CD4-positive, alpha-beta T cell treated with Interleukin-2 at 100 ng/mL for 4 hours (primary cell): ENCODE data around the gene CDK15.

Experiments
- DNase-seq: peaks from one replicate; pipeline ENCODE4 v3.0.0-alpha.2; 2020; ENCODE audit warnings: low spot score

The CDK15 gene

GRCh38 chr2:201872591-201872990 is 66.3 kb downstream of the CDK15 start:
- no peak for DNase-seq

- no peak for DNase-seq
Measured at GRCh38 chr2:201879996-201880395, 73.7 kb downstream of the CDK15 start.

GRCh38 chr2:201880579-201880978 is 74.2 kb downstream of the CDK15 start:
- no peak for DNase-seq

GRCh38 chr2:201880993-201881611 is 74.8 kb downstream of the CDK15 start:
- no peak for DNase-seq

- DNase-seq = no peak
Measured at GRCh38 chr2:201881741-201882140, 75.4 kb downstream of the CDK15 start.

GRCh38 chr2:201882353-201883090 is 76.2 kb downstream of the CDK15 start:
- DNase-seq = no peak

GRCh38 chr2:201883606-201884369 is 77.5 kb downstream of the CDK15 start:
- DNase-seq = no peak

- DNase-seq = no peak
Measured at GRCh38 chr2:201886504-201886903, 80.2 kb downstream of the CDK15 start.

- DNase-seq = no peak
Measured at GRCh38 chr2:201887773-201888425, 81.6 kb downstream of the CDK15 start.

GRCh38 chr2:201888426-201888800 is 82.1 kb downstream of the CDK15 start:
- no peak for DNase-seq

- no peak for DNase-seq
Measured at GRCh38 chr2:201890453-201890852, 84.1 kb downstream of the CDK15 start.

- DNase-seq = no peak
Measured at GRCh38 chr2:201891676-201892075, 85.3 kb downstream of the CDK15 start.

GRCh38 chr2:201892516-201892915 is 86.2 kb downstream of the CDK15 start:
- no peak for DNase-seq

GRCh38 chr2:201900362-201900761 is 94.0 kb downstream of the CDK15 start:
- no peak for DNase-seq

- DNase-seq = no peak
Measured at GRCh38 chr2:201901786-201902185, 95.4 kb downstream of the CDK15 start.

GRCh38 chr2:201904538-201905420 is 98.4 kb downstream of the CDK15 start:
- no peak for DNase-seq

- no peak for DNase-seq
Measured at GRCh38 chr2:201906777-201907562, 100.6 kb downstream of the CDK15 start.

GRCh38 chr2:201907563-201907881 is 101.2 kb downstream of the CDK15 start:
- no peak for DNase-seq

GRCh38 chr2:201908901-201909300 is 102.6 kb downstream of the CDK15 start:
- no peak for DNase-seq

GRCh38 chr2:201909348-201909747 is 103.0 kb downstream of the CDK15 start:
- no peak for DNase-seq

- DNase-seq = no peak
Measured at GRCh38 chr2:201909961-201910361, 103.6 kb downstream of the CDK15 start.
